Retinal pigment epithelial cell (primary cell): Measurements from ENCODE around the gene GUCY1A1.

ENCODE experiments used
- DNase-seq: peaks from one replicate; pipeline ENCODE4 v3.0.0-alpha.2; 2010; ENCODE audit warnings: low read depth
- H3K4me3 ChIP-seq: 2 replicates; pipeline ENCODE4 v1.5.1; 2011; ENCODE audit warnings: mild to moderate bottlenecking, low read length, control low read depth, moderate library complexity
- CTCF ChIP-seq: conservative IDR thresholded peaks from 2 replicates; pipeline ENCODE4 v1.5.1; 2011; ENCODE audit warnings: low read depth, low read length, control low read depth, inconsistent platforms

The GUCY1A1 gene

GRCh38 chr4:155672342-155672741 lies 5.7 kb downstream of the GUCY1A1 start:
- no peak for TF ChIP-seq CTCF
- no peak for DNase-seq
- no peak overlapping the region for H3K4me3 ChIP-seq

- no peak for DNase-seq
- no peak overlapping the region for H3K4me3 ChIP-seq
- TF ChIP-seq CTCF = no peak
These were observed 6.9 kb downstream of the GUCY1A1 start for GRCh38 chr4:155673453-155673979.

GRCh38 chr4:155674669-155675071 lies 8.0 kb downstream of the GUCY1A1 start:
- H3K4me3 ChIP-seq = no peak overlapping the region
- TF ChIP-seq CTCF = no peak
- no peak for DNase-seq

- DNase-seq = no peak
- H3K4me3 ChIP-seq = no peak overlapping the region
- no peak for TF ChIP-seq CTCF
These were observed 9.2 kb downstream of the GUCY1A1 start for GRCh38 chr4:155675709-155676429.

- TF ChIP-seq CTCF = no peak
- no peak for DNase-seq
- no peak overlapping the region for H3K4me3 ChIP-seq
These were observed 9.8 kb downstream of the GUCY1A1 start for GRCh38 chr4:155676430-155676825.

GRCh38 chr4:155678011-155678410 lies 11.4 kb downstream of the GUCY1A1 start:
- TF ChIP-seq CTCF = no peak
- no peak overlapping the region for H3K4me3 ChIP-seq
- DNase-seq = no peak

- TF ChIP-seq CTCF = no peak
- DNase-seq = no peak
- no peak overlapping the region for H3K4me3 ChIP-seq
These were observed 12.7 kb downstream of the GUCY1A1 start for GRCh38 chr4:155679343-155679742.
